ENCODE data around the gene REM1.

REM1 gene

DNA sequence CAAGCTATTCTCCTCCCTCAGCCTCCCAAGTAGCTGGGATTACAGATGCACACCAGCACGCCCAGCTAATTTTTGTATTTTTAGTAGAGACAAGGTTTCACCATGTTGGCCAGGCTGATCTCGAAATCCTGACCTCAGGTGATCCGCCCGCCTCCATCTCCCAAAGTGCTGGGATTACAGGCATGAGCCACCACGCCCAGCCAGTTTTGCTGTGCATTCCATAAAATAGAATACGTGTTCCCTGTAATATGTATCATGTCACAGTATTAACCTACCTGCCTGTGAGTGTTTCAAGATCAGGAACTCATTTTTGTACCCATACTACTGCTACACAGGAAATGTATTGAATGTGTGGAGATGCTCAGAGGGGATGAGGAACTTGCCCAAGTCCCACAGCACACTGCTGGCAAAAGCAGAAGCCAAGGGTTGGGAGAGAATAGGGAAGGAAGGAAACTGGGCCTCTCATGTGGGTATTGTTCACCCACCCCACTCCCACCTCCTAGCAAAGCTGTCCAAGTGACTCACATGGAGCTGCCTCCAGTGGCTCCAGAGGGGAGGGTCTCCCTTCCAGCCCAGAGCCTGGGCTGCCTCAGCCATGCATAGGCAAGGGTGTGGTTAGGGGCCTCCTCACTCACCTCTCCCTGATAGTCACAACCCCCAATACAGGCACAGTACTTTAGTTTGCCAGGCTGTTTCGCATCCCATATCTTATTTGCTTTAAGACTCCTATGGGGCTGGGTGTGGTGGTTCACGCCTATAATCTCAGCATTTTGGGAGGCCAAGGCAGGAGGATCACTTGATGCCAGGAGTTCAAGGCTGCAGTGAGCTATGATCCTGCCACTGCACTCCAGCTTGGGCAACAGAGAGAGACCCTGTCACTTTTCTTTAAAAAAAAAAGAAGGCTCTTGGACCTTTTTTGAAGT lies 48.5 kb downstream of the REM1 start:
- ChIA-PET POLR2A (interaction anchor here (0.7 kb wide), 1 partner anchor 136 kb away, joined by 3 read pairs; no protein-coding TSS in a partner anchor), CTCF (interaction anchor here (1.2 kb wide), 1 partner anchor 89 kb away, joined by 3 read pairs; no protein-coding TSS in a partner anchor)
- TF ChIP-seq, protein P1, sequence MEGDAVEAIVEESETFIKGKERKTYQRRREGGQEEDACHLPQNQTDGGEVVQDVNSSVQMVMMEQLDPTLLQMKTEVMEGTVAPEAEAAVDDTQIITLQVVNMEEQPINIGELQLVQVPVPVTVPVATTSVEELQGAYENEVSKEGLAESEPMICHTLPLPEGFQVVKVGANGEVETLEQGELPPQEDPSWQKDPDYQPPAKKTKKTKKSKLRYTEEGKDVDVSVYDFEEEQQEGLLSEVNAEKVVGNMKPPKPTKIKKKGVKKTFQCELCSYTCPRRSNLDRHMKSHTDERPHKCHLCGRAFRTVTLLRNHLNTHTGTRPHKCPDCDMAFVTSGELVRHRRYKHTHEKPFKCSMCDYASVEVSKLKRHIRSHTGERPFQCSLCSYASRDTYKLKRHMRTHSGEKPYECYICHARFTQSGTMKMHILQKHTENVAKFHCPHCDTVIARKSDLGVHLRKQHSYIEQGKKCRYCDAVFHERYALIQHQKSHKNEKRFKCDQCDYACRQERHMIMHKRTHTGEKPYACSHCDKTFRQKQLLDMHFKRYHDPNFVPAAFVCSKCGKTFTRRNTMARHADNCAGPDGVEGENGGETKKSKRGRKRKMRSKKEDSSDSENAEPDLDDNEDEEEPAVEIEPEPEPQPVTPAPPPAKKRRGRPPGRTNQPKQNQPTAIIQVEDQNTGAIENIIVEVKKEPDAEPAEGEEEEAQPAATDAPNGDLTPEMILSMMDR (IDR thresholded peaks at IDR 0.05; ENCODE audit: control extremely low read depth, extremely low read depth, low read depth, missing control alignments): no peak
- no peak for DNase-seq (ENCODE audit: extremely low spot score)

DNA sequence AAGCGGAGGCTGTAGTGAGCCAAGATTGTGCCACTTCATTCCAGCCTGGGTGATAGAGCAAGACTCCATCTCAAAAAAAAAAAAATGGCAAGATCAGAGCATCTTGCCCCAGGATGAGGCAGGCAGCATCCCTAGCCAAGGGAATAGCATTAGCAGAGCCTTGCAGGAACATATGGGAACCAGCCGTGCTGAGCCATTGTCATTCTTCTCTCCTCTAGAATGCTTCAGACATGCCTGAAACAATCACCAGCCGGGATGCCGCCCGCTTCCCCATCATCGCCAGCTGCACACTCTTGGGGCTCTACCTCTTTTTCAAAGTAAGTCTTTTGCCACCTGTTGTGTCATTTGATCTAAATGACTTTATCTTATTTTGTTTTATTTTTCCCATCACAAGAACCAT lies 52.2 kb downstream of the REM1 start:
- CTCF ChIA-PET: interaction anchor here (1.1 to 2.0 kb wide), 3 partner anchors 14 to 85 kb away, joined by 3 to 7 read pairs (median 3); a partner anchor contains a TSS
- no peak for DNase-seq (ENCODE audit: extremely low spot score)
- TF ChIP-seq, protein P1 (IDR thresholded peaks at IDR 0.05; ENCODE audit: control extremely low read depth, extremely low read depth, low read depth, missing control alignments): no peak
- POLR2A ChIA-PET: interaction anchor here (0.7 kb wide), 1 partner anchor 80 kb away, joined by 3 read pairs; no protein-coding TSS in a partner anchor

All from GM10248 (cell line).